HepG2 (cell line): Measurements from ENCODE around the gene MYCT1. TPM values are rescaled to one million over a fixed set of nuclear protein-coding genes. Genes with fewer than 3 reads are reported as not detected.

Source experiments
- ATAC-seq: fragments of 200-7000 bp; cut with Tn5 transposase; 3 replicates; pipeline ENCODE4 v1.9.1; 2020; ENCODE audit warnings: mild to moderate bottlenecking, moderate library complexity
- BruUV-seq: library from RNA; stranded (reverse); fragments of 400-500 nt; replicated peaks from 2 replicates; lab custom pipeline; 2021; lab: Mats Ljungman, UMichigan
- CTCF ChIA-PET: fragments of 300-600 bp; formaldehyde crosslinking; extraction: SDS; loops from one replicate; lab custom pipeline; 2021; ENCODE audit warnings: low total read pairs, inconsistent platforms, low intra/inter-chr PET ratio; lab: Yijun Ruan, JAX
- POLR2A ChIA-PET: fragments of 350-600 bp; sonication (Branson Sonifier 250); formaldehyde crosslinking; loops from one replicate; lab custom pipeline; 2020; ENCODE audit warnings: antibody characterized with exemption, inconsistent platforms; lab: Yijun Ruan, JAX
- DNase-seq: peaks from one replicate; pipeline ENCODE4 v3.0.0-alpha.2; 2015; ENCODE audit warnings: low spot score
- FAIRE-seq: peaks from 3 replicates; lab custom pipeline; 2011; peaks lifted over from hg19 to GRCh38; lab: Jason Lieb, UNC
- H2AFZ ChIP-seq: one replicate; pipeline ENCODE4 v1.6.1; 2011; ENCODE audit warnings: low read length, inconsistent platforms
- H3K27ac ChIP-seq: fragments of 300-600 bp; 3 replicates; pipeline ENCODE4 v1.8.0; 2011; ENCODE audit warnings: mixed run types, mild to moderate bottlenecking, mixed read lengths, low read length, inconsistent platforms; ENCODE audit not compliant: insufficient read depth; ENCODE audit errors: extremely low read length
- H3K27me3 ChIP-seq, 2 experiments: fragments of 200-600 bp in 1 of 2; 2 replicates in 1 of 2; 3 replicates in 1 of 2; pipeline versions ENCODE4 v1.6.0 to v1.8.0; 2011; ENCODE audit warnings: low read length in 2 of 2, mild to moderate bottlenecking in 2 of 2, moderate library complexity in 2 of 2, inconsistent platforms in 1 of 2; ENCODE audit not compliant: insufficient read depth in 2 of 2, control insufficient read depth in 1 of 2
- H3K36me3 ChIP-seq, 2 experiments: fragments of 200-600 bp in 1 of 2; replicated peaks in 1 of 2; 2 replicates in 1 of 2; 3 replicates in 1 of 2; pipeline versions ENCODE4 v1.5.1 to v1.8.0; 2011; ENCODE audit warnings: low read length in 2 of 2, inconsistent platforms in 1 of 2; ENCODE audit not compliant: insufficient read depth in 2 of 2, control insufficient read depth in 1 of 2
- H3K4me1 ChIP-seq: 2 replicates; pipeline ENCODE4 v1.5.1; 2012; ENCODE audit warnings: low read length, inconsistent platforms; ENCODE audit not compliant: insufficient read depth
- H3K4me2 ChIP-seq: 2 replicates; pipeline ENCODE4 v1.6.0; 2011; ENCODE audit warnings: low read depth, low read length, inconsistent platforms
- H3K4me3 ChIP-seq, 3 experiments: fragments of 200-600 bp in 1 of 3; sonication (generic), shearing (Covaris generic) in 1 of 3; replicated peaks in 1 of 3; 2 replicates each; pipeline ENCODE4 v1.5.1; 2011 to 2016; ENCODE audit warnings: low read length in 3 of 3, inconsistent platforms in 2 of 3, low read depth in 2 of 3, mild to moderate bottlenecking in 2 of 3, control low read depth in 1 of 3, mixed read lengths in 1 of 3; ENCODE audit not compliant: insufficient read depth in 1 of 3
- H3K79me2 ChIP-seq: one replicate; pipeline ENCODE4 v1.6.1; 2011; ENCODE audit warnings: low read length, inconsistent platforms; ENCODE audit not compliant: insufficient read depth
- H3K9ac ChIP-seq: 2 replicates; pipeline ENCODE4 v1.6.0; 2011; ENCODE audit warnings: mild to moderate bottlenecking, low read depth, low read length, inconsistent platforms; ENCODE audit not compliant: insufficient read depth
- H3K9me3 ChIP-seq: 2 replicates; pipeline ENCODE4 v1.5.1; 2012; ENCODE audit warnings: mild to moderate bottlenecking, low read length
- H4K20me1 ChIP-seq: 2 replicates; pipeline ENCODE4 v1.6.0; 2011; ENCODE audit warnings: inconsistent platforms, mild to moderate bottlenecking, low read length, moderate library complexity; ENCODE audit not compliant: insufficient read depth
- NFE2 ChIP-seq: sonication (generic); formaldehyde crosslinking; IDR thresholded peaks from 2 replicates; pipeline ENCODE4 v1.4.0; 2020; ENCODE audit warnings: missing genetic modification reagents
- PAF1 ChIP-seq: IDR thresholded peaks from 2 replicates; pipeline ENCODE4 v1.6.1; 2016; ENCODE audit warnings: missing genetic modification reagents, missing compliant biosample characterization
- RFX3 ChIP-seq: IDR thresholded peaks from 2 replicates; pipeline ENCODE4 v1.6.1; 2016; ENCODE audit warnings: missing biosample characterization, missing genetic modification reagents
- SIN3B ChIP-seq: fragments of 150-350 bp; IDR thresholded peaks from 2 replicates; pipeline ENCODE4 v1.6.1; 2014; ENCODE audit warnings: low read length
- SOX13 ChIP-seq, 3 experiments: fragments of 450-650 bp in 1 of 3; sonication (generic) in 1 of 3; formaldehyde crosslinking in 1 of 3; IDR thresholded peaks in 2 of 3; conservative IDR thresholded peaks in 1 of 3; 2 replicates each; pipeline versions ENCODE4 v1.5.0 to v1.6.1; 2016 to 2020; ENCODE audit warnings: antibody characterized with exemption in 1 of 3, mild to moderate bottlenecking in 1 of 3, missing compliant biosample characterization in 1 of 3, missing genetic modification reagents in 1 of 3, moderate library complexity in 1 of 3
- U2AF1 ChIP-seq: fragments of 200-400 bp; formaldehyde crosslinking; optimal IDR thresholded peaks from 2 replicates; pipeline ENCODE3; 2017; ENCODE audit warnings: mild to moderate bottlenecking, low read depth, low read length
- ZFP1 ChIP-seq: IDR thresholded peaks from 2 replicates; pipeline ENCODE4 v1.6.1; 2016
- ZNF256 ChIP-seq: sonication (generic); formaldehyde crosslinking; conservative IDR thresholded peaks from 2 replicates; pipeline ENCODE4 v1.4.0; 2020; ENCODE audit warnings: missing genetic modification reagents
- ZNF30 ChIP-seq: sonication (generic); formaldehyde crosslinking; IDR thresholded peaks from 2 replicates; pipeline ENCODE4 v1.5.0; 2020; ENCODE audit warnings: mild to moderate bottlenecking, missing genetic modification reagents
- ZNF598 ChIP-seq: sonication (generic); formaldehyde crosslinking; IDR thresholded peaks from 2 replicates; pipeline ENCODE4 v1.5.1; 2020; ENCODE audit warnings: mild to moderate bottlenecking, missing genetic modification reagents, borderline replicate concordance
- ZZZ3 ChIP-seq: sonication (generic); formaldehyde crosslinking; IDR thresholded peaks from 2 replicates; pipeline ENCODE4 v1.4.0; 2020; ENCODE audit warnings: missing genetic modification reagents, mild to moderate bottlenecking, borderline replicate concordance
- WGBS: methylation state at CpG from one replicate; pipeline ENCODE4 v1.1.6; 2017; ENCODE audit warnings: low lambda C conversion rate; 5-methylcytosine and 5-hydroxymethylcytosine counted together
- in situ Hi-C: cut with HindIII; loops from 2 replicates; pipeline ENCODE4 v1.10.0; 2017; ENCODE audit warnings: low pct_unique_long_range_greater_than_20kb; ENCODE audit not compliant: extremely low pct_ligation_motif_present
- intact Hi-C: fragments of 100-400 bp; cut with micrococcal nuclease; formaldehyde crosslinking; loops from one replicate; pipeline ENCODE4 v1.10.0; 2022; ENCODE audit not compliant: unreplicated experiment
- polyA plus RNA-seq, 8 experiments: library from polyadenylated mRNA; depleted of rRNA in 3 of 8; stranded (reverse) in 7 of 8; unstranded in 1 of 8; fragments of >200 nt; fragmentation: Illumina TruSeq in 4 of 8; extraction: Trizol in 4 of 8; gene quantifications; 2 replicates each; pipeline versions ENCODE4 v1.2.1 to v1.2.3, GENCODE V29; 2011 to 2016; ENCODE audit warnings: low read depth in 4 of 8, missing spikeins in 1 of 8, mixed read lengths in 1 of 8; ENCODE audit not compliant: insufficient read depth in 1 of 8
- total RNA-seq, 5 experiments: library from RNA; depleted of rRNA; stranded (reverse); fragments of >200 nt; fragmentation: Illumina TruSeq; extraction: Trizol; gene quantifications; 2 replicates each; pipeline ENCODE4 v1.2.3, GENCODE V29; 2016; ENCODE audit warnings: low read depth in 1 of 5
- TF ChIP-seq, protein P1 (sequence below): sonication (generic); formaldehyde crosslinking; IDR thresholded peaks from 2 replicates; pipeline ENCODE4 v1.4.0; 2020; ENCODE audit warnings: missing genetic modification reagents
- TF ChIP-seq, protein P2 (sequence below): sonication (generic); formaldehyde crosslinking; IDR thresholded peaks from 2 replicates; pipeline ENCODE4 v1.4.0; 2020; ENCODE audit warnings: missing genetic modification reagents
- TF ChIP-seq, protein P3 (sequence below): sonication (generic); formaldehyde crosslinking; IDR thresholded peaks from 2 replicates; pipeline ENCODE4 v1.8.0; 2022; ENCODE audit warnings: missing genetic modification reagents, mild to moderate bottlenecking, borderline replicate concordance

Gene MYCT1
- total and polyA plus RNA-seq, 2 of the 13 experiments (the other 11 are each of a cell fraction or from before 2014, with no cell fraction given): not detected

GRCh38 chr6:152682141-152682540 lies 15.6 kb upstream of the MYCT1 start:
- Histone ChIP-seq H3K9me3 (no peaks in the 10 kb centered on the region), H2AFZ (no peak overlapping the region), H3K27me3 (no peaks in the 10 kb centered on the region), H3K4me3 (no peak overlapping the region), H3K79me2 (no peaks in the 10 kb centered on the region), H3K36me3 (no peaks in the 10 kb centered on the region), H4K20me1 (no peaks in the 10 kb centered on the region), H3K27ac (no peak overlapping the region), H3K4me1 (no peaks in the 10 kb centered on the region), H3K4me2 (no peak overlapping the region), H3K9ac (no peak overlapping the region)
- CTCF ChIA-PET: no interaction called here
- FAIRE-seq (no peak), ATAC-seq (no peak), DNase-seq (no peak)
- no TSS peak for BruUV-seq
- POLR2A ChIA-PET: no interaction called here
- in situ Hi-C loops: no loop called here
- intact Hi-C loops: no loop called here
- 7% methylated on average over 8 of the region's 8 CpGs for WGBS
- no peak for TF ChIP-seq ZZZ3 (CRISPR knock-in tag)
- TF ChIP-seq SIN3B: no peak
- TF ChIP-seq, protein P1, sequence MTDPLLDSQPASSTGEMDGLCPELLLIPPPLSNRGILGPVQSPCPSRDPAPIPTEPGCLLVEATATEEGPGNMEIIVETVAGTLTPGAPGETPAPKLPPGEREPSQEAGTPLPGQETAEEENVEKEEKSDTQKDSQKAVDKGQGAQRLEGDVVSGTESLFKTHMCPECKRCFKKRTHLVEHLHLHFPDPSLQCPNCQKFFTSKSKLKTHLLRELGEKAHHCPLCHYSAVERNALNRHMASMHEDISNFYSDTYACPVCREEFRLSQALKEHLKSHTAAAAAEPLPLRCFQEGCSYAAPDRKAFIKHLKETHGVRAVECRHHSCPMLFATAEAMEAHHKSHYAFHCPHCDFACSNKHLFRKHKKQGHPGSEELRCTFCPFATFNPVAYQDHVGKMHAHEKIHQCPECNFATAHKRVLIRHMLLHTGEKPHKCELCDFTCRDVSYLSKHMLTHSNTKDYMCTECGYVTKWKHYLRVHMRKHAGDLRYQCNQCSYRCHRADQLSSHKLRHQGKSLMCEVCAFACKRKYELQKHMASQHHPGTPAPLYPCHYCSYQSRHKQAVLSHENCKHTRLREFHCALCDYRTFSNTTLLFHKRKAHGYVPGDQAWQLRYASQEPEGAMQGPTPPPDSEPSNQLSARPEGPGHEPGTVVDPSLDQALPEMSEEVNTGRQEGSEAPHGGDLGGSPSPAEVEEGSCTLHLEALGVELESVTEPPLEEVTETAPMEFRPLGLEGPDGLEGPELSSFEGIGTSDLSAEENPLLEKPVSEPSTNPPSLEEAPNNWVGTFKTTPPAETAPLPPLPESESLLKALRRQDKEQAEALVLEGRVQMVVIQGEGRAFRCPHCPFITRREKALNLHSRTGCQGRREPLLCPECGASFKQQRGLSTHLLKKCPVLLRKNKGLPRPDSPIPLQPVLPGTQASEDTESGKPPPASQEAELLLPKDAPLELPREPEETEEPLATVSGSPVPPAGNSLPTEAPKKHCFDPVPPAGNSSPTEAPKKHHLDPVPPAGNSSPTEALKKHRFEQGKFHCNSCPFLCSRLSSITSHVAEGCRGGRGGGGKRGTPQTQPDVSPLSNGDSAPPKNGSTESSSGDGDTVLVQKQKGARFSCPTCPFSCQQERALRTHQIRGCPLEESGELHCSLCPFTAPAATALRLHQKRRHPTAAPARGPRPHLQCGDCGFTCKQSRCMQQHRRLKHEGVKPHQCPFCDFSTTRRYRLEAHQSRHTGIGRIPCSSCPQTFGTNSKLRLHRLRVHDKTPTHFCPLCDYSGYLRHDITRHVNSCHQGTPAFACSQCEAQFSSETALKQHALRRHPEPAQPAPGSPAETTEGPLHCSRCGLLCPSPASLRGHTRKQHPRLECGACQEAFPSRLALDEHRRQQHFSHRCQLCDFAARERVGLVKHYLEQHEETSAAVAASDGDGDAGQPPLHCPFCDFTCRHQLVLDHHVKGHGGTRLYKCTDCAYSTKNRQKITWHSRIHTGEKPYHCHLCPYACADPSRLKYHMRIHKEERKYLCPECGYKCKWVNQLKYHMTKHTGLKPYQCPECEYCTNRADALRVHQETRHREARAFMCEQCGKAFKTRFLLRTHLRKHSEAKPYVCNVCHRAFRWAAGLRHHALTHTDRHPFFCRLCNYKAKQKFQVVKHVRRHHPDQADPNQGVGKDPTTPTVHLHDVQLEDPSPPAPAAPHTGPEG (CRISPR knock-in tag): no peak
- TF ChIP-seq PAF1 (CRISPR knock-in tag): no peak
- no peak for TF ChIP-seq U2AF1
- no peak for TF ChIP-seq NFE2 (CRISPR knock-in tag)
- TF ChIP-seq RFX3 (CRISPR knock-in tag): no peak
- no peak for TF ChIP-seq ZNF256 (CRISPR knock-in tag)
- no peak for TF ChIP-seq ZNF598 (CRISPR knock-in tag)
- TF ChIP-seq, protein P2, sequence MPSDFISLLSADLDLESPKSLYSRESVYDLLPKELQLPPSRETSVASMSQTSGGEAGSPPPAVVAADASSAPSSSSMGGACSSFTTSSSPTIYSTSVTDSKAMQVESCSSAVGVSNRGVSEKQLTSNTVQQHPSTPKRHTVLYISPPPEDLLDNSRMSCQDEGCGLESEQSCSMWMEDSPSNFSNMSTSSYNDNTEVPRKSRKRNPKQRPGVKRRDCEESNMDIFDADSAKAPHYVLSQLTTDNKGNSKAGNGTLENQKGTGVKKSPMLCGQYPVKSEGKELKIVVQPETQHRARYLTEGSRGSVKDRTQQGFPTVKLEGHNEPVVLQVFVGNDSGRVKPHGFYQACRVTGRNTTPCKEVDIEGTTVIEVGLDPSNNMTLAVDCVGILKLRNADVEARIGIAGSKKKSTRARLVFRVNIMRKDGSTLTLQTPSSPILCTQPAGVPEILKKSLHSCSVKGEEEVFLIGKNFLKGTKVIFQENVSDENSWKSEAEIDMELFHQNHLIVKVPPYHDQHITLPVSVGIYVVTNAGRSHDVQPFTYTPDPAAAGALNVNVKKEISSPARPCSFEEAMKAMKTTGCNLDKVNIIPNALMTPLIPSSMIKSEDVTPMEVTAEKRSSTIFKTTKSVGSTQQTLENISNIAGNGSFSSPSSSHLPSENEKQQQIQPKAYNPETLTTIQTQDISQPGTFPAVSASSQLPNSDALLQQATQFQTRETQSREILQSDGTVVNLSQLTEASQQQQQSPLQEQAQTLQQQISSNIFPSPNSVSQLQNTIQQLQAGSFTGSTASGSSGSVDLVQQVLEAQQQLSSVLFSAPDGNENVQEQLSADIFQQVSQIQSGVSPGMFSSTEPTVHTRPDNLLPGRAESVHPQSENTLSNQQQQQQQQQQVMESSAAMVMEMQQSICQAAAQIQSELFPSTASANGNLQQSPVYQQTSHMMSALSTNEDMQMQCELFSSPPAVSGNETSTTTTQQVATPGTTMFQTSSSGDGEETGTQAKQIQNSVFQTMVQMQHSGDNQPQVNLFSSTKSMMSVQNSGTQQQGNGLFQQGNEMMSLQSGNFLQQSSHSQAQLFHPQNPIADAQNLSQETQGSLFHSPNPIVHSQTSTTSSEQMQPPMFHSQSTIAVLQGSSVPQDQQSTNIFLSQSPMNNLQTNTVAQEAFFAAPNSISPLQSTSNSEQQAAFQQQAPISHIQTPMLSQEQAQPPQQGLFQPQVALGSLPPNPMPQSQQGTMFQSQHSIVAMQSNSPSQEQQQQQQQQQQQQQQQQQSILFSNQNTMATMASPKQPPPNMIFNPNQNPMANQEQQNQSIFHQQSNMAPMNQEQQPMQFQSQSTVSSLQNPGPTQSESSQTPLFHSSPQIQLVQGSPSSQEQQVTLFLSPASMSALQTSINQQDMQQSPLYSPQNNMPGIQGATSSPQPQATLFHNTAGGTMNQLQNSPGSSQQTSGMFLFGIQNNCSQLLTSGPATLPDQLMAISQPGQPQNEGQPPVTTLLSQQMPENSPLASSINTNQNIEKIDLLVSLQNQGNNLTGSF: no peak
- no peak for TF ChIP-seq ZNF30 (CRISPR knock-in tag)
- TF ChIP-seq ZFP1 (CRISPR knock-in tag): no peak
- TF ChIP-seq SOX13 (IDR thresholded peaks at IDR 0.05): no peak
- no peak for TF ChIP-seq SOX13 (CRISPR knock-in tag; conservative IDR thresholded peaks at IDR 0.05 in 1 of 2, IDR thresholded peaks at IDR 0.05 in 1 of 2)
- TF ChIP-seq, protein P3, sequence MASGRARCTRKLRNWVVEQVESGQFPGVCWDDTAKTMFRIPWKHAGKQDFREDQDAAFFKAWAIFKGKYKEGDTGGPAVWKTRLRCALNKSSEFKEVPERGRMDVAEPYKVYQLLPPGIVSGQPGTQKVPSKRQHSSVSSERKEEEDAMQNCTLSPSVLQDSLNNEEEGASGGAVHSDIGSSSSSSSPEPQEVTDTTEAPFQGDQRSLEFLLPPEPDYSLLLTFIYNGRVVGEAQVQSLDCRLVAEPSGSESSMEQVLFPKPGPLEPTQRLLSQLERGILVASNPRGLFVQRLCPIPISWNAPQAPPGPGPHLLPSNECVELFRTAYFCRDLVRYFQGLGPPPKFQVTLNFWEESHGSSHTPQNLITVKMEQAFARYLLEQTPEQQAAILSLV: no peak
